Measurements from ENCODE around the gene FTO. TPM values are rescaled to one million over a fixed set of nuclear protein-coding genes. Genes with fewer than 3 reads are reported as not detected.

FTO gene
- total RNA-seq, 1 experiment from 2014 or later = 57.4 TPM

GRCh38 chr16:53755026-53755910, 51.3 kb downstream of the FTO start (continued):
- TF ChIP-seq SMAD3 (CRISPR knock-in tag; IDR thresholded peaks at IDR 0.05; ENCODE audit: borderline replicate concordance) = no peak
- TF ChIP-seq, protein P1, sequence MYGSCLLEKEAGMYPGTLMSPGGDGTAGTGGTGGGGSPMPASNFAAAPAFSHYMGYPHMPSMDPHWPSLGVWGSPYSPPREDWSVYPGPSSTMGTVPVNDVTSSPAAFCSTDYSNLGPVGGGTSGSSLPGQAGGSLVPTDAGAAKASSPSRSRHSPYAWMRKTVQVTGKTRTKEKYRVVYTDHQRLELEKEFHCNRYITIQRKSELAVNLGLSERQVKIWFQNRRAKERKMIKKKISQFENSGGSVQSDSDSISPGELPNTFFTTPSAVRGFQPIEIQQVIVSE (CRISPR knock-in tag; IDR thresholded peaks at IDR 0.05; ENCODE audit: borderline replicate concordance) = no peak
- TF ChIP-seq SP1 (CRISPR knock-in tag; conservative IDR thresholded peaks at IDR 0.05) = no peak

- no peak for ATAC-seq
Observed at GRCh38 chr16:53756275-53756996, 52.5 kb downstream of the FTO start.

More at GRCh38 chr16:53756275-53756996, 52.5 kb downstream of the FTO start:
- peaks cover 3% of the 10 kb centered on the region; the same call in 1 of the 2 replicates for H3K9me3 Mint-ChIP-seq
- ChIA-PET CTCF (interaction anchor here (0.6 to 5.2 kb wide), 3 partner anchors 13 to 1201 kb away, joined by 3 to 53 read pairs (median 3); partner anchors contain the start of genes FTO and RPGRIP1L), POLR2A (no interaction called here)
- H3K27ac Mint-ChIP-seq = 0 out of 2 replicates have a peak overlapping the region, but pooled peaks have one; percentile 23
- no peak for DNase-seq (ENCODE audit: low spot score)
- no peaks in the 10 kb centered on the region; the same call in 1 of the 2 replicates for H3K27me3 Mint-ChIP-seq (ENCODE audit: low read depth)
- H3K36me3 Mint-ChIP-seq = no peaks in the 10 kb centered on the region
- peaks cover 16% of the 10 kb centered on the region for H3K4me1 Mint-ChIP-seq
- H3K4me3 Mint-ChIP-seq = no peak overlapping the region
- no peak for TF ChIP-seq FOXK1 (CRISPR knock-in tag; IDR thresholded peaks at IDR 0.05)
- TF ChIP-seq IRF1 (CRISPR knock-in tag; IDR thresholded peaks at IDR 0.05) = no peak
- TF ChIP-seq, protein P2, sequence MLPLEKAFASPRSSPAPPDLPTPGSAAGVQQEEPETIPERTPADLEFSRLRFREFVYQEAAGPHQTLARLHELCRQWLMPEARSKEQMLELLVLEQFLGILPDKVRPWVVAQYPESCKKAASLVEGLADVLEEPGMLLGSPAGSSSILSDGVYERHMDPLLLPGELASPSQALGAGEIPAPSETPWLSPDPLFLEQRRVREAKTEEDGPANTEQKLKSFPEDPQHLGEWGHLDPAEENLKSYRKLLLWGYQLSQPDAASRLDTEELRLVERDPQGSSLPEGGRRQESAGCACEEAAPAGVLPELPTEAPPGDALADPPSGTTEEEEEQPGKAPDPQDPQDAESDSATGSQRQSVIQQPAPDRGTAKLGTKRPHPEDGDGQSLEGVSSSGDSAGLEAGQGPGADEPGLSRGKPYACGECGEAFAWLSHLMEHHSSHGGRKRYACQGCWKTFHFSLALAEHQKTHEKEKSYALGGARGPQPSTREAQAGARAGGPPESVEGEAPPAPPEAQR (CRISPR knock-in tag; IDR thresholded peaks at IDR 0.05) = no peak
- no peak for TF ChIP-seq CBFB (CRISPR knock-in tag; IDR thresholded peaks at IDR 0.05; ENCODE audit: low read depth)
- no peak for TF ChIP-seq IRF2 (CRISPR knock-in tag; IDR thresholded peaks at IDR 0.05; ENCODE audit: borderline replicate concordance, low read depth)
- no peak for TF ChIP-seq MLX (CRISPR knock-in tag; IDR thresholded peaks at IDR 0.05)
- TF ChIP-seq, protein P3, sequence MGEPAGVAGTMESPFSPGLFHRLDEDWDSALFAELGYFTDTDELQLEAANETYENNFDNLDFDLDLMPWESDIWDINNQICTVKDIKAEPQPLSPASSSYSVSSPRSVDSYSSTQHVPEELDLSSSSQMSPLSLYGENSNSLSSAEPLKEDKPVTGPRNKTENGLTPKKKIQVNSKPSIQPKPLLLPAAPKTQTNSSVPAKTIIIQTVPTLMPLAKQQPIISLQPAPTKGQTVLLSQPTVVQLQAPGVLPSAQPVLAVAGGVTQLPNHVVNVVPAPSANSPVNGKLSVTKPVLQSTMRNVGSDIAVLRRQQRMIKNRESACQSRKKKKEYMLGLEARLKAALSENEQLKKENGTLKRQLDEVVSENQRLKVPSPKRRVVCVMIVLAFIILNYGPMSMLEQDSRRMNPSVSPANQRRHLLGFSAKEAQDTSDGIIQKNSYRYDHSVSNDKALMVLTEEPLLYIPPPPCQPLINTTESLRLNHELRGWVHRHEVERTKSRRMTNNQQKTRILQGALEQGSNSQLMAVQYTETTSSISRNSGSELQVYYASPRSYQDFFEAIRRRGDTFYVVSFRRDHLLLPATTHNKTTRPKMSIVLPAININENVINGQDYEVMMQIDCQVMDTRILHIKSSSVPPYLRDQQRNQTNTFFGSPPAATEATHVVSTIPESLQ (CRISPR knock-in tag; IDR thresholded peaks at IDR 0.05) = no peak
- no peak for TF ChIP-seq HMGA2 (CRISPR knock-in tag; IDR thresholded peaks at IDR 0.05)
- no peak for TF ChIP-seq PREB (CRISPR knock-in tag; IDR thresholded peaks at IDR 0.05; ENCODE audit: borderline replicate concordance)
- no peak for TF ChIP-seq TEAD1 (CRISPR knock-in tag; IDR thresholded peaks at IDR 0.05)
- no peak for TF ChIP-seq ZNF263 (CRISPR knock-in tag; IDR thresholded peaks at IDR 0.05; ENCODE audit: low read depth)
